ENCODE measurements around the gene KRTAP4-12.
"Not testable (repeated sequence)": the region's sequence is repeated elsewhere in the genome, so short reads cannot be mapped to it uniquely, and the experiment has no call there.

KRTAP4-12 gene

GRCh38 chr17:41126412-41126811 lies 2.4 kb upstream of the KRTAP4-12 start:
- no peak for DNase-seq (ENCODE audit: low read depth in 2 of 2)

DNA sequence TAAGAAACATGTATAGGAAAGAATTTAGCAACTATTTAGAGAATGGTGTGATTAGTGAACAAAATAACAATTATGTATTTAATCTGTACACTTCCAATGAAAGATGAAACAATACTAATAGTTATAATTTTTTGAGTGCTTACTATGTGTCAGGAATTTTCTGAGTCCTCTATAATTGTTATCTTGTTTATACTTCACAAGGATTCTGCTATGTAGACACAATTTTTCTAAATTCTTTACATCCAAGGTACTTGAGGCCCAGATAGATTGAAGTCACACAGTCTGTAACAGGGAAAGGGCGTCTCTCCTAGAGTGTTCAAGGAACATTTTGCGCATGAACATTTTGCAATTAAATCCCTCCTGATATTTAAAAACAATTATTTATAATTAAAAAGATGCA lies 1.1 kb upstream of the KRTAP4-12 start:
- DNase-seq (ENCODE audit: low read depth in 2 of 2): no peak

DNA sequence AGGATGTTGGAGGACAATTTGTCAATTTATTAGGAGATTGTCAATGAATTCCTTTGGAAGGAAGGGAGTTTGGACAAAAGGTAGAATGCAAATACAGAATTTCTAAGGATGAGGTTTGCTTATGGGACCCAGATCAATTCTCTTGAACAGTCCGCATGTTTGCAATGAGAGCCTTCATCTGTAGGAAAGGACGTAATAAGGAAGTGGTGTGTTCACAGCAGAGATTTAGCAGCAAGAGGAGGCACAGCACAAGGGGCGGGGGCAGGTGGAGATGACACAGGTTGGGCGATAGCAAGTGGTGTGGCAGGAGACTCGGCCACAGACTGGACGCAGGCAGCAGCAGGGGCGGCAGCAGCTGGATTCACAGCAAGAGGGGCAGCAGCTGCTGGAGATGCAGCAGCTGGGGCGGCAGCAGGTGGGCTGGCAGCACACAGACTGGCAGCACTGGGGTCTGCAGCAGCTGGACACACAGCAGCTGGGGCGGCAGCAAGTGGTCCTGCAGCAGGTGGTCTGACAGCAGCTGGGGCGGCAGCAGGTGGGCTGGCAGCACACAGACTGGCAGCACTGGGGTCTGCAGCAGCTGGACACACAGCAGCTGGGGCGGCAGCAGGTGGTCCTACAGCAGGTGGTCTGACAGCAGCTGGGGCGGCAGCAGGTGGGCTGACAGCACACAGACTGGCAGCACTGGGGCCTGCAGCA lies 541 bp downstream of the KRTAP4-12 start:
- not testable (repeated sequence) for DNase-seq (ENCODE audit: low read depth in 2 of 2)

DNA sequence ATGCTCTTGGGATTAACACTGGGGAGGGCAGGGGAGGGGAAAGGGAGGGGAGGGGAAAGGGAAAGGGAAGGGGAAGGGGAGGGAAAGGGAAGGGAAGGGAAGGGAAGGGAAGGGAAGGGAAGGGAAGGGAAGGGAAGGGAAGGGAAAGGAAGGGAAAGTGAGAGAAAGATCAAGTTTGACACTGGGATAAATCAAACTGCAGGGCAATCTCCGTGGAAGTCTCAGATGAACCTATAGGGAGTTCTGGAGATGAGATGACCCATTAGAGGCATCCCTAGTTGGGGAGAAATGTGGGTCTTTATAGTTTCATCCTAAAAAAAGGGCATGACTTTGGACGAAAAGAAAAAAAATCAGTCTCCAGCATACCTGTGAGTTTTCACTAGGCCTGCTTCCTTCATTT lies 2.2 kb downstream of the KRTAP4-12 start:
- DNase-seq (ENCODE audit: low read depth in 2 of 2): no peak

DNA sequence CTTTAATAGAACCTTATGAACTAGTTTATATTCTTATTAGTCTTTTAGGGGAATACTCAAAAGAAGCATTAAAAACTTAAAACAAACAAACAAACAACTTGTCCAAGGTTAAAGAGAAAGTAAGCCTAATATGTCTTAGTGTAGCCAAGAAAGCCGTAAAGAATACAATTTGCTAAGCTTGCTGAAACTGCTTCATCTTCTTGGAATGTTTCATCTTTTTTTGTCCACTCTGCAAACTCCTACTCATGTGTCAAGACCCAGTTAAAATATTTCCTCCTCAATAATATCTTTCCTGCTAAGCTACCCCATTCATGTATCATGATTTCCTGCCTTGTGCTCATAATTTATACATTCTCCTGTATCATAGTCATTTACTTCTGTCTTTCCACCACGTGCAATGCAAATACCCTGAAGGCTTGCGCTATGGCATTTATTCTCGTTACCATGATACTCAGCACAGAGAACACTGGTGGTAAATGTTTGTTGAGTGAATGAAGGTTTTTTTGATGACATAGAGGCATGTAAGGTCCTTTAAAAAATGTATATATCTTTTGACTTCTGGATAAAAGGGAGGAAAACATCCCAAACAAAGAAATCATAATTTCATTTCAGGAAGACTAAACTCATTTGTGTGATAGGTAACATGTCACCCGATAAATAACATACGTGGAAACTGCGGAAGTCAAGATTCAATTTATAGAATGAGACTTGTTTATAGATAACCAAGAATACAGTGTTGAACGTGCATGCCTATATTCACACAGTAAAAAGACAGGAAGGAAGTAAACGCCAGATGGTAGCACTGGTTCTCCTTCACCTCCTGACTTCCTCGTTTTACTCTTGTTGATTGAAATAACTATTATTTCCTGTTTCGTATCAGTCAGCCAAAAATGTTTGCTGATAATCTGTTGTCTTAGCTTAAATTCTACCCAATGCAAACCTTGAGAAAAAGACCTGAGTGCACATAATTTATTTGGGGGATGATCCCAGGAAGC lies 4.0 kb downstream of the KRTAP4-12 start:
- not testable (repeated sequence) for DNase-seq (ENCODE audit: low read depth in 2 of 2)

DNA sequence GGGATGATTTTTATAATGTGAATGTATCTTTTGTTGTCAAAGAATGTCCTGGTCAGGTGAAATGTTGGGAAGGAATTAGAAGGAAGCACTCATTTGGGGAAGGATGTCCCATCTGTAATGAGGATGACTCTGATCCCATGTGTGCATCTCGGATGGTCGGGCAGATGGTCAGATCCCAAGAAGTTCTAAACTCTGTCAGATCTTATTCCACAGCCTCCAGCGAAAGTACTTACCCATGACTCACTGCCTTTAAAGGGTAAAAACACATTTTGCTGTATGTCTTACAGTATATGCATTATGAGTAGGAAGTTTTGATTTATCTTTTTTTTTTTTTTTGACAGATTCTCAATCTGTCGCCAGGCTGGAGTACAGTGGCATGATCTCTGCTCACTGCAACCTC lies 5.3 kb downstream of the KRTAP4-12 start:
- DNase-seq (ENCODE audit: low read depth in 2 of 2): no peak

- DNase-seq (ENCODE audit: low read depth in 2 of 2): not testable (repeated sequence)
Observed at GRCh38 chr17:41117846-41118386, 6.1 kb downstream of the KRTAP4-12 start, which contains the start of gene KRTAP4-11. Gene KRTAP4-11, minus strand, starts transcription at chr17:41118373. Its CDS starts 58 bp downstream, at chr17:41118315.

DNA sequence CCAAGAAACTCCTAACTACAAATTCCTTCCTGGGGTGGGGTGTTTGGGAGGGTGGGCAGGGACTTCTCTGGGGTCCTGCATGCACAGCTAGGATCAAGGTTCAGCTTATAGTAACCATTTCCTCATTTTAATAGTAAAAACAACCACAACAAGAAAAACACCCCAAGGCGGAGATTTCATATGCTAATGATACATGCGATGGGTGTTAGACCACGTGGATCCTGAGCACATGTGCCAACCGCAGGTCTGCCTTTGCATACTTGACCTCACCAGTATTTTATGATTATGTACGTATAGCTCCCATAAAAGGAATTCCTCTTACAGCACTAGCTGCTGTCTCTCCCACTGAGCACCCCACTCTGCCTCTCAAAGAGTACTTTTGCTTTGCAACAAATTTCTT lies 7.7 kb downstream of the KRTAP4-12 start:
- DNase-seq (ENCODE audit: low read depth in 2 of 2): no peak

- no peak for DNase-seq (ENCODE audit: low read depth in 2 of 2)
Observed at GRCh38 chr17:41111151-41111885, 12.7 kb downstream of the KRTAP4-12 start.

DNA sequence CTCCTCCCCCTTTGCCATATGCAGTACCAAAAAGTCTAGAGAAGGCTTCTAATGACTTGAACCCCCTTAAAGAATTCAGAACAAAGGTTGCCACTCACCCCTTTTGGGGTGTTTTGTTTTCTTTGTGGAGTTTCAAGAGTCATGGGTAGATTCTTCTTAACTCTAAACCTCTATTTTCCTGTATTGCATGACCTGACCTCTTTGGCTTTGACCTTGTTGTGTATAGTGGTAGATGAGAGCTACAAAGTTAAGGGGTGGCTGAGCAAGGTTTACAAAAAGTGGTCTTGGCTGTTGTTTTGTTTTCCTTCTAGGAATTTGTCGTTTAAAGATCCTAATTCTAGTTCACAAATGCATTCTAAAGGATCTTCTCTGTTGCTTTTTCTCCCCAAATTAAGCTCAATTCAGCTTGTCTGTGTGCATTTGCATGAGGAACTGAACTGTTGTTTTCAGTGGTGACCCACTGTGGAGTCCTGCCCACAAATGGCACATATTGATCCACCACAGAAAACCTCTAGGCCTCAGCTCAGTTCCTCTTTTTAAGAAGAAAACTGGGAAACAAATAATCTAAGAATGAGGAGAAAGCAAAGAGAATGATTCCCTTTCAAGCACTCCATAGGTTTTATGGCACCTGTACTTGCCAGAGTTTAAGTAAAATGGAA lies 15.1 kb downstream of the KRTAP4-12 start:
- DNase-seq (ENCODE audit: low read depth in 2 of 2): not testable (repeated sequence)

GRCh38 chr17:41107941-41108450 lies 16.0 kb downstream of the KRTAP4-12 start:
- no peak for DNase-seq (ENCODE audit: low read depth in 2 of 2)

GRCh38 chr17:41105347-41105746 lies 18.6 kb downstream of the KRTAP4-12 start, which contains the start of gene KRTAP4-9:
Gene KRTAP4-9, plus strand, starts transcription at chr17:41105389. Its CDS starts 0 bp downstream, at chr17:41105389.
- DNase-seq (ENCODE audit: low read depth in 2 of 2): not testable (repeated sequence)

DNA sequence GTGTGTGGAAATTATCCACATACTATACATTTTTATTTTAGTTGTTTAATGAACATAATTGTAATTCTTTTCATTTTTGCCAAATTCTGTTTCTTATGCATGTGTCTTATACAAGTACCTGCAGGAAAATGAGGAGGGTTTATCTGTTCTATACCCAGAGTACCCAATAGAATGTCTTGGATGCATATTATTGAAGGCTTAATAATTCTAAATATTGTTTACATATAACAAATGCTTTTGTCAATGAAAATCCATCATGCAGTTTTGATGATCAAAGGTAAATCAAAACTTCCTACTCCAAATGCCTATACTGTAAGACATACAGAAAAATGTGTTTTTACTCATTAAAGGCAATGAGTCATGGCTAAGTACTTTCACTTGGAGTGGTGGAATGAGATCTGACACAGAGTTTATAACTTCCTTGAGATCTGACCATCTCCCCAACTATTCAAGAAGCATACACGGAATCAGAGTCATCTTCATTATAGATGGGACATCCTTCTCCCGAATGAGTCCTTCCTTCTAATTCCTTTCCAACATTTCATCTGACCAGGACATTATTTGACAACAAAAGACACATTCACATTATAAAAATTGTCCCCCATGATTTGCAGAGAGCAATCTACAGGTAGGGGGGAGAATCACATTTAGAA lies 19.5 kb downstream of the KRTAP4-12 start:
- not testable (repeated sequence) for DNase-seq (ENCODE audit: low read depth in 2 of 2)

- no peak for DNase-seq (ENCODE audit: low read depth in 2 of 2)
Observed at GRCh38 chr17:41103896-41104295, 20.1 kb downstream of the KRTAP4-12 start.

GRCh38 chr17:41101586-41102259 lies 22.3 kb downstream of the KRTAP4-12 start, which contains the start of gene KRTAP4-16:
Gene KRTAP4-16, minus strand, starts transcription at chr17:41102209. Its CDS starts 0 bp downstream, at chr17:41102209.
- no peak for DNase-seq (ENCODE audit: low read depth in 2 of 2)

DNA sequence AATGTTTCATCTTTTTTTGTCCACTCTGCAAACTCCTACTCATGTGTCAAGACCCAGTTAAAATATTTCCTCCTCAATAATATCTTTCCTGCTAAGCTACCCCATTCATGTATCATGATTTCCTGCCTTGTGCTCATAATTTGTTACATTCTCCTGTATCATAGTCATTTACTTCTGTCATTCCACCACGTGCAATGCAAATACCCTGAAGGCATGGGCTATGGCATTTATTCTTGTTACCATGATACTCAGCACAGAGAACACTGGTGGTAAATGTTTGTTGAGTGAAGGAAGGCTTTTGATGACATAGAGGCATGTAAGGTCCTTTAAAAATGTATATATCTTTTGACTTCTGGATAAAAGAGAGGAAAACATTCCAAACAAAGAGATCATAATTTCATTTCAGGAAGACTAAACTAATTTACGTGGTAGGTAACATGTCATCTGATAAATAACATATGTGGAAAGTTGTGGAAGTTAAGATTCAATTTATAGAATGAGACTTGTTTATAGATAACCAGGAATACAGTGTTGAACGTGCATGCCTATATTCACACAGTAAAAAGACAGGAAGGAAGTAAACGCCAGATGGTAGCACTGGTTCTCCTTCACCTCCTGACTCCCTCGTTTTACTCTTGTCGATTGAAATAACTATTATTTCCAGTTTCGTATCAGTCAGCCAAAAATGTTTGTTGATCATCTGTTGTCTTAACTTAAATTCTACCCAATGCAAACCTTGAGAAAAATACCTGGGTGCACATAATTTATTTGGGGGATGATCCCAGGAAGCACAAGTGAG lies 24.1 kb downstream of the KRTAP4-12 start:
- DNase-seq (ENCODE audit: low read depth in 2 of 2): not testable (repeated sequence)

GRCh38 chr17:41098481-41098880 lies 25.5 kb downstream of the KRTAP4-12 start:
- no peak for DNase-seq (ENCODE audit: low read depth in 2 of 2)

GRCh38 chr17:41098042-41098441 lies 25.9 kb downstream of the KRTAP4-12 start, which contains the start of gene KRTAP4-8:
Gene KRTAP4-8, minus strand, starts transcription at chr17:41098142. Its CDS starts 58 bp downstream, at chr17:41098084.
- DNase-seq (ENCODE audit: low read depth in 2 of 2): no peak

Measured in stimulated activated CD8-positive, alpha-beta memory T cell treated with anti-CD3 and anti-CD28 coated beads, Interleukin-15, amount 100 ng/mL, for 48 hours (primary cell).